ENCODE measurements around the gene KRTAP5-8.

DNA sequence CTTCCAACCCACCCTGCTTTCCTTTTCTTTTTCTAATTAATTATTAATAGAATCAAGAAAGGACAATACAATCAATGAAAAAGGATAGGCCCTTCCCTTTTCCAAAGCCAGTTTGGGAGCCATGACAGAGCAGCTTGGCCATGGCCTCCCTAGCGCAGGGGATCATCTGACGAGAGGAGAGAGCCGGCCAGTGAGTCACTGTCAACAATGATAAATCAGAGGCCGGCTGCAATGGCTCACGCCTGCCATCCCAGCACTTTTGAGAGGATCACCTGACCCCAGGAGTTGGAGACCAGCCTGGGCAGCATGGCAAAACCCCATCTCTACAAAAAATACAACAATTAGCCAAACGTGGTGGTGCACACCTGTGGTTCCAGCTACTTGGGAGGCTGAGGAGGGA, 38.3 kb upstream of the KRTAP5-8 start:
- TF ChIP-seq, protein P1, sequence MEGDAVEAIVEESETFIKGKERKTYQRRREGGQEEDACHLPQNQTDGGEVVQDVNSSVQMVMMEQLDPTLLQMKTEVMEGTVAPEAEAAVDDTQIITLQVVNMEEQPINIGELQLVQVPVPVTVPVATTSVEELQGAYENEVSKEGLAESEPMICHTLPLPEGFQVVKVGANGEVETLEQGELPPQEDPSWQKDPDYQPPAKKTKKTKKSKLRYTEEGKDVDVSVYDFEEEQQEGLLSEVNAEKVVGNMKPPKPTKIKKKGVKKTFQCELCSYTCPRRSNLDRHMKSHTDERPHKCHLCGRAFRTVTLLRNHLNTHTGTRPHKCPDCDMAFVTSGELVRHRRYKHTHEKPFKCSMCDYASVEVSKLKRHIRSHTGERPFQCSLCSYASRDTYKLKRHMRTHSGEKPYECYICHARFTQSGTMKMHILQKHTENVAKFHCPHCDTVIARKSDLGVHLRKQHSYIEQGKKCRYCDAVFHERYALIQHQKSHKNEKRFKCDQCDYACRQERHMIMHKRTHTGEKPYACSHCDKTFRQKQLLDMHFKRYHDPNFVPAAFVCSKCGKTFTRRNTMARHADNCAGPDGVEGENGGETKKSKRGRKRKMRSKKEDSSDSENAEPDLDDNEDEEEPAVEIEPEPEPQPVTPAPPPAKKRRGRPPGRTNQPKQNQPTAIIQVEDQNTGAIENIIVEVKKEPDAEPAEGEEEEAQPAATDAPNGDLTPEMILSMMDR (IDR thresholded peaks at IDR 0.05): no peak
- TF ChIP-seq ESRRA (CRISPR knock-in tag; IDR thresholded peaks at IDR 0.05; ENCODE audit: borderline replicate concordance): no peak
- TF ChIP-seq JUN (CRISPR knock-in tag; IDR thresholded peaks at IDR 0.05): no peak
- TF ChIP-seq SP1 (CRISPR knock-in tag; conservative IDR thresholded peaks at IDR 0.05): no peak
